Panc1 (cell line): ENCODE measurements around the gene TPCN1. TPM values are rescaled to one million over a fixed set of nuclear protein-coding genes. Genes with fewer than 3 reads are reported as not detected.

Source experiments
- ATAC-seq: fragments of 200-7000 bp; cut with Tn5 transposase; 2 replicates; pipeline ENCODE4 v1.9.1; 2020; ENCODE audit warnings: mild to moderate bottlenecking, moderate library complexity
- BruUV-seq: library from RNA; stranded (reverse); fragments of 400-500 nt; replicated peaks from 2 replicates; lab custom pipeline; 2021; lab: Mats Ljungman, UMichigan
- CTCF ChIA-PET: fragments of 300-600 bp; sonication (Branson Sonifier 250); formaldehyde crosslinking; loops from one replicate; lab custom pipeline; 2022; ENCODE audit warnings: antibody characterized with exemption; lab: Charles Lee
- POLR2A ChIA-PET: fragments of 300-600 bp; sonication (Branson Sonifier 250); formaldehyde crosslinking; loops from one replicate; lab custom pipeline; 2022; ENCODE audit warnings: antibody characterized with exemption; lab: Charles Lee
- DNase-seq: peaks from one replicate; pipeline ENCODE4 v3.0.0-alpha.2; 2010; ENCODE audit warnings: low read depth, low spot score
- H3K27ac ChIP-seq: 2 replicates; pipeline ENCODE4 v1.5.1; 2011; ENCODE audit warnings: mild to moderate bottlenecking, low read length, inconsistent platforms
- H3K27me3 ChIP-seq: fragments of 200-500 bp; sonication (Bioruptor generic); 2 replicates; pipeline ENCODE4 v1.6.0; 2014; ENCODE audit warnings: low read length, inconsistent platforms; ENCODE audit not compliant: control insufficient read depth, insufficient read depth
- H3K36me3 ChIP-seq: fragments of 200-500 bp; sonication (Bioruptor generic); 2 replicates; pipeline ENCODE4 v1.5.1; 2014; ENCODE audit warnings: inconsistent platforms, mild to moderate bottlenecking, low read length, moderate library complexity; ENCODE audit not compliant: control insufficient read depth, insufficient read depth
- H3K4me1 ChIP-seq: 2 replicates; pipeline ENCODE4 v1.5.1; 2011; ENCODE audit warnings: inconsistent platforms, mild to moderate bottlenecking, low read length, moderate library complexity; ENCODE audit not compliant: control insufficient read depth, insufficient read depth
- H3K4me3 ChIP-seq, 2 experiments: 2 replicates each; pipeline ENCODE4 v1.5.1; 2011 to 2012; ENCODE audit warnings: low read depth in 2 of 2, low read length in 2 of 2, mild to moderate bottlenecking in 2 of 2, inconsistent platforms in 1 of 2, moderate library complexity in 1 of 2
- H3K9me3 ChIP-seq: fragments of 200-500 bp; sonication (Bioruptor generic); 2 replicates; pipeline ENCODE4 v1.5.1; 2014; ENCODE audit warnings: low read depth, mild to moderate bottlenecking, inconsistent platforms, low read length, moderate library complexity; ENCODE audit not compliant: control insufficient read depth, insufficient read depth
- POLR2AphosphoS5 ChIP-seq: IDR thresholded peaks from 2 replicates; pipeline ENCODE4 v1.6.1; 2012; ENCODE audit warnings: mild to moderate bottlenecking, low read depth, low read length, moderate library complexity
- REST ChIP-seq, 2 experiments: IDR thresholded peaks; 2 replicates each; pipeline ENCODE4 v1.6.1; 2011 to 2012; ENCODE audit warnings: low read depth in 2 of 2, control low read depth in 1 of 2, low read length in 1 of 2, mild to moderate bottlenecking in 1 of 2, moderate library complexity in 1 of 2; ENCODE audit not compliant: insufficient read depth in 1 of 2
- SIN3A ChIP-seq: IDR thresholded peaks from 2 replicates; pipeline ENCODE4 v1.6.1; 2012; ENCODE audit warnings: low read depth, mild to moderate bottlenecking, low read length, moderate library complexity, borderline replicate concordance; ENCODE audit not compliant: insufficient read depth
- TCF7L2 ChIP-seq: IDR thresholded peaks from 2 replicates; pipeline ENCODE4 v1.6.1; 2011; ENCODE audit warnings: mild to moderate bottlenecking, low read depth, low read length, inconsistent platforms
- in situ Hi-C: cut with HindIII; loops from 2 replicates; pipeline ENCODE4 v1.10.0; 2016; ENCODE audit warnings: low sequenced_read_pairs, low pct_unique_long_range_greater_than_20kb
- intact Hi-C: fragments of 100-400 bp; cut with micrococcal nuclease; formaldehyde crosslinking; loops from one replicate; pipeline ENCODE4 v1.10.0; 2022; ENCODE audit not compliant: unreplicated experiment
- total RNA-seq: library from RNA; stranded (reverse); gene quantifications from one replicate; pipeline ENCODE4 v1.2.1, GENCODE V29; 2021; ENCODE audit not compliant: unreplicated experiment
- TF ChIP-seq, protein P1 (sequence below): fragments of 450-650 bp; IDR thresholded peaks from 2 replicates; pipeline ENCODE4 v1.5.1; 2017; ENCODE audit warnings: mild to moderate bottlenecking

Gene TPCN1
- total RNA-seq, 1 experiment from 2014 or later, result 75.2 TPM

DNA sequence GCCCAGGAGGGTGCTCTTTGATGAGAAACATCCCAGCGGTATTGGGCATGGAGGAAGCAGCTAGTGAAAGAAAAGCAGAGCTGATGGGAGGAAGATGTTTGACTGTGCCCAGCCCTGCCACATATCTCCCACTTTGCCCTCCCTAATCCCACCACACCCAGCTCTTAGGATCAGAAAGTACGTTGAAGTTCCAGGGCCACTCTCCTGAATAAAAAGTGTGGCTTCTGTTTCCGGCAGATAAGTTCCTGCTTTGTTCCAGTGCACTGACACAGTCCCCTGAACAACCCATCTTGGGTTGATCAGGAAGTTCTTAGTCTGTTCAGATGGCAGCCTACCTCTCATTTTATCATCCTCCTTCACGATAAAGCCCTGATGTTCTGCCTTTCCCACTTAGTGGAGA is 16.5 kb downstream of the TPCN1 start:
- BruUV-seq, result no TSS peak

DNA sequence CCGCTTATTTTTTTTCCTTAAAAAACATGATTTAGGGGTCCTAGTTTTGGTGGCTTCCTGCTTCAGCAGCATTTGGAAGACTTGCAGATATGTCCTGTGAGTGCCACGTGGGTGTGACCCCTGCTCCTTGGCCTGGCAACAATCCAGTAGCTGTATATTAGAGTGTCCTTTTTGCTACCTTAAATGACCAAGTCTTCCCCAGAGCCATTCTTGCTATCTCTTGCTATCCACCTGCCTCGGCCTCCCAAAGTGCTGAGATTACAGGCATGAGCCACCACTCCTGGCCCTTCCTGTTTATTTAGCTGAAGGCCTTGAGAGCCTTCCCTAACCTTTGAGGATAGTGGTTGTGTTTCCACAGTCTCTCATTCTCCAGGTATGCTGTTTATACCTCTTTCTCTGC is 17.0 kb downstream of the TPCN1 start:
- ChIA-PET CTCF (no interaction called here), POLR2A (no interaction called here)
- TF ChIP-seq SIN3A (no peak), TCF7L2 (no peak), REST (IDR thresholded peaks at IDR 0.05; ENCODE audit: insufficient read depth in 1 of 2, low read depth in 2 of 2, low read length in 1 of 2) (no peak), POLR2AphosphoS5 (no peak)
- TF ChIP-seq, protein P1, sequence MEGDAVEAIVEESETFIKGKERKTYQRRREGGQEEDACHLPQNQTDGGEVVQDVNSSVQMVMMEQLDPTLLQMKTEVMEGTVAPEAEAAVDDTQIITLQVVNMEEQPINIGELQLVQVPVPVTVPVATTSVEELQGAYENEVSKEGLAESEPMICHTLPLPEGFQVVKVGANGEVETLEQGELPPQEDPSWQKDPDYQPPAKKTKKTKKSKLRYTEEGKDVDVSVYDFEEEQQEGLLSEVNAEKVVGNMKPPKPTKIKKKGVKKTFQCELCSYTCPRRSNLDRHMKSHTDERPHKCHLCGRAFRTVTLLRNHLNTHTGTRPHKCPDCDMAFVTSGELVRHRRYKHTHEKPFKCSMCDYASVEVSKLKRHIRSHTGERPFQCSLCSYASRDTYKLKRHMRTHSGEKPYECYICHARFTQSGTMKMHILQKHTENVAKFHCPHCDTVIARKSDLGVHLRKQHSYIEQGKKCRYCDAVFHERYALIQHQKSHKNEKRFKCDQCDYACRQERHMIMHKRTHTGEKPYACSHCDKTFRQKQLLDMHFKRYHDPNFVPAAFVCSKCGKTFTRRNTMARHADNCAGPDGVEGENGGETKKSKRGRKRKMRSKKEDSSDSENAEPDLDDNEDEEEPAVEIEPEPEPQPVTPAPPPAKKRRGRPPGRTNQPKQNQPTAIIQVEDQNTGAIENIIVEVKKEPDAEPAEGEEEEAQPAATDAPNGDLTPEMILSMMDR, result no peak
- in situ Hi-C loops (no loop called here), intact Hi-C loops (no loop called here)
- H3K9me3 ChIP-seq, result no peaks in the 10 kb centered on the region
- no peaks in the 10 kb centered on the region for H3K27me3 ChIP-seq
- no peaks in the 10 kb centered on the region; the same call in 1 of the 2 replicates for H3K36me3 ChIP-seq
- DNase-seq (no peak), ATAC-seq (no peak)
- peak overlapping the region; percentile 86; the same call in 1 of the 2 replicates for H3K27ac ChIP-seq
- BruUV-seq, result no TSS peak
- H3K4me3 ChIP-seq, result no peak overlapping the region
- peaks cover 43% of the 10 kb centered on the region for H3K4me1 ChIP-seq

More for the DNA sequence above, 16.5 kb downstream of the TPCN1 start:
- no peaks in the 10 kb centered on the region for H3K9me3 ChIP-seq
- no peaks in the 10 kb centered on the region for H3K27me3 ChIP-seq
- CTCF ChIA-PET, result no interaction called here
- no peak overlapping the region for H3K4me3 ChIP-seq
- intact Hi-C loops (no loop called here), in situ Hi-C loops (no loop called here)
- peak overlapping the region; percentile 32; the same call in 1 of the 2 replicates for H3K27ac ChIP-seq
- no peak for DNase-seq
- ATAC-seq, result no peak
- no peaks in the 10 kb centered on the region; the same call in 1 of the 2 replicates for H3K36me3 ChIP-seq
- POLR2A ChIA-PET, result interaction anchor here (0.6 kb wide), 1 partner anchor 47 kb away, joined by 3 read pairs; no protein-coding TSS in a partner anchor
- H3K4me1 ChIP-seq, result peaks cover 42% of the 10 kb centered on the region
- TF ChIP-seq SIN3A, result no peak

GRCh38 chr12:113239288-113239771 is 18.1 kb downstream of the TPCN1 start:
- Histone ChIP-seq H3K27ac (peak overlapping the region; percentile 86), H3K4me3 (no peak overlapping the region), H3K4me1 (peaks cover 49% of the 10 kb centered on the region), H3K36me3 (no peaks in the 10 kb centered on the region), H3K27me3 (no peaks in the 10 kb centered on the region), H3K9me3 (no peaks in the 10 kb centered on the region)
- ATAC-seq (no peak), DNase-seq (no peak)
- intact Hi-C loops (no loop called here), in situ Hi-C loops (no loop called here)
- BruUV-seq, result no TSS peak
- POLR2A ChIA-PET, result interaction anchor here (0.6 kb wide), 1 partner anchor 22 kb away, joined by 3 read pairs; no protein-coding TSS in a partner anchor
- CTCF ChIA-PET, result no interaction called here
- TF ChIP-seq REST (IDR thresholded peaks at IDR 0.05; ENCODE audit: insufficient read depth in 1 of 2, low read depth in 2 of 2, low read length in 1 of 2) (no peak), POLR2AphosphoS5 (no peak), TCF7L2 (no peak), SIN3A (no peak)
- TF ChIP-seq, protein P1, result no peak
